GM18507 (cell line): ENCODE measurements around the gene CRPPA.
"Not testable (repeated sequence)": the region's sequence is repeated elsewhere in the genome, so short reads cannot be mapped to it uniquely, and the experiment has no call there.

Source experiments
- DNase-seq: peaks from one replicate; pipeline ENCODE4 v3.0.0; 2011; ENCODE audit warnings: low read depth; ENCODE audit not compliant: insufficient read length; ENCODE audit errors: extremely low spot score
- FAIRE-seq: peaks from 2 replicates; lab custom pipeline; 2011; peaks lifted over from hg19 to GRCh38; lab: Jason Lieb, UNC

Gene CRPPA

GRCh38 chr7:16421333-16422102, at the start of gene CRPPA:
CRPPA (minus strand) TSS chr7:16421538; CDS start chr7:16421322, 216 bp downstream.
- FAIRE-seq = no peak
- DNase-seq = no peak

- DNase-seq (no peak), FAIRE-seq (no peak)
Measured at GRCh38 chr7:16465469-16466361, 44.4 kb upstream of the CRPPA start, which contains the start of gene SOSTDC1. SOSTDC1 (minus strand) TSS chr7:16465738; CDS start chr7:16465668, 70 bp downstream.

- no peak for DNase-seq
- FAIRE-seq = no peak
Measured at GRCh38 chr7:16463949-16464715, 42.8 kb upstream of the CRPPA start.

GRCh38 chr7:16463520-16463919, 42.2 kb upstream of the CRPPA start:
- DNase-seq (no peak), FAIRE-seq (no peak)

GRCh38 chr7:16462431-16462889, 41.1 kb upstream of the CRPPA start:
- FAIRE-seq (no peak), DNase-seq (no peak)

- DNase-seq = no peak
- FAIRE-seq = no peak
Measured at GRCh38 chr7:16460789-16461493, 39.6 kb upstream of the CRPPA start.

- not testable (repeated sequence) for FAIRE-seq
Measured at GRCh38 chr7:16456303-16456702, 35.0 kb upstream of the CRPPA start.

GRCh38 chr7:16455591-16455990, 34.3 kb upstream of the CRPPA start:
- FAIRE-seq = no peak
- no peak for DNase-seq

More at GRCh38 chr7:16456303-16456702, 35.0 kb upstream of the CRPPA start:
- not testable (repeated sequence) for DNase-seq

- no peak for FAIRE-seq
- no peak for DNase-seq
Measured at GRCh38 chr7:16450366-16450765, 29.0 kb upstream of the CRPPA start.

- FAIRE-seq (no peak), DNase-seq (no peak)
Measured at GRCh38 chr7:16447876-16448275, 26.5 kb upstream of the CRPPA start.

GRCh38 chr7:16446508-16446907, 25.2 kb upstream of the CRPPA start:
- DNase-seq = no peak
- FAIRE-seq = no peak

- FAIRE-seq, DNase-seq: not testable (repeated sequence)
Measured at GRCh38 chr7:16443871-16444270, 22.5 kb upstream of the CRPPA start.

- DNase-seq (no peak), FAIRE-seq (no peak)
Measured at GRCh38 chr7:16438988-16439387, 17.6 kb upstream of the CRPPA start.

GRCh38 chr7:16436306-16436705, 15.0 kb upstream of the CRPPA start:
- FAIRE-seq (no peak), DNase-seq (no peak)

- no peak for DNase-seq
- FAIRE-seq = no peak
Measured at GRCh38 chr7:16433568-16434122, 12.3 kb upstream of the CRPPA start.

- FAIRE-seq (no peak), DNase-seq (no peak)
Measured at GRCh38 chr7:16432425-16432731, 11.0 kb upstream of the CRPPA start.

- DNase-seq (no peak), FAIRE-seq (no peak)
Measured at GRCh38 chr7:16431646-16432424, 10.5 kb upstream of the CRPPA start.

- DNase-seq (no peak), FAIRE-seq (no peak)
Measured at GRCh38 chr7:16430133-16430532, 8.8 kb upstream of the CRPPA start.
